GM15510 (cell line): ENCODE data around the gene DLG2.

Experiments
- POLR2A ChIP-seq: IDR thresholded peaks from 3 replicates; pipeline ENCODE4 v1.6.1; 2011; ENCODE audit warnings: borderline replicate concordance; ENCODE audit not compliant: insufficient read length; ENCODE audit errors: extremely low read depth

DLG2 gene

GRCh38 chr11:85440273-85440672 lies 186.9 kb downstream of the DLG2 start:
- TF ChIP-seq POLR2A = no peak

- no peak for TF ChIP-seq POLR2A
Observed at GRCh38 chr11:85438328-85438727, 188.8 kb downstream of the DLG2 start.

- no peak for TF ChIP-seq POLR2A
Observed at GRCh38 chr11:85431319-85431718, 195.8 kb downstream of the DLG2 start.

- no peak for TF ChIP-seq POLR2A
Observed at GRCh38 chr11:85423794-85424193, 203.3 kb downstream of the DLG2 start.

GRCh38 chr11:85423316-85423715 lies 203.8 kb downstream of the DLG2 start:
- no peak for TF ChIP-seq POLR2A

- TF ChIP-seq POLR2A = no peak
Observed at GRCh38 chr11:85414175-85414574, 213.0 kb downstream of the DLG2 start.

GRCh38 chr11:85407648-85408047 lies 219.5 kb downstream of the DLG2 start:
- no peak for TF ChIP-seq POLR2A

- no peak for TF ChIP-seq POLR2A
Observed at GRCh38 chr11:85406841-85407240, 220.3 kb downstream of the DLG2 start.

GRCh38 chr11:85406316-85406715 lies 220.8 kb downstream of the DLG2 start:
- TF ChIP-seq POLR2A = no peak

- TF ChIP-seq POLR2A = no peak
Observed at GRCh38 chr11:85394283-85394682, 232.9 kb downstream of the DLG2 start.

- no peak for TF ChIP-seq POLR2A
Observed at GRCh38 chr11:85391141-85391540, 236.0 kb downstream of the DLG2 start.

GRCh38 chr11:85385547-85385946 lies 241.6 kb downstream of the DLG2 start:
- TF ChIP-seq POLR2A = no peak

GRCh38 chr11:85385111-85385510 lies 242.0 kb downstream of the DLG2 start:
- TF ChIP-seq POLR2A = no peak

GRCh38 chr11:85379066-85379465 lies 248.1 kb downstream of the DLG2 start:
- no peak for TF ChIP-seq POLR2A

- TF ChIP-seq POLR2A = no peak
Observed at GRCh38 chr11:85377901-85378300, 249.2 kb downstream of the DLG2 start.

- no peak for TF ChIP-seq POLR2A
Observed at GRCh38 chr11:85359859-85360258, 267.3 kb downstream of the DLG2 start.

GRCh38 chr11:85355921-85356320 lies 271.2 kb downstream of the DLG2 start:
- TF ChIP-seq POLR2A = no peak
